Hypothalamus (tissue), 51 donors: ENCODE results near the gene CCDC124.

Source experiments
- DNase-seq, 51 donors: peaks; one replicate each; lab custom pipeline; 2025; lab: John Stamatoyannopoulos, UW

The CCDC124 gene

DNA sequence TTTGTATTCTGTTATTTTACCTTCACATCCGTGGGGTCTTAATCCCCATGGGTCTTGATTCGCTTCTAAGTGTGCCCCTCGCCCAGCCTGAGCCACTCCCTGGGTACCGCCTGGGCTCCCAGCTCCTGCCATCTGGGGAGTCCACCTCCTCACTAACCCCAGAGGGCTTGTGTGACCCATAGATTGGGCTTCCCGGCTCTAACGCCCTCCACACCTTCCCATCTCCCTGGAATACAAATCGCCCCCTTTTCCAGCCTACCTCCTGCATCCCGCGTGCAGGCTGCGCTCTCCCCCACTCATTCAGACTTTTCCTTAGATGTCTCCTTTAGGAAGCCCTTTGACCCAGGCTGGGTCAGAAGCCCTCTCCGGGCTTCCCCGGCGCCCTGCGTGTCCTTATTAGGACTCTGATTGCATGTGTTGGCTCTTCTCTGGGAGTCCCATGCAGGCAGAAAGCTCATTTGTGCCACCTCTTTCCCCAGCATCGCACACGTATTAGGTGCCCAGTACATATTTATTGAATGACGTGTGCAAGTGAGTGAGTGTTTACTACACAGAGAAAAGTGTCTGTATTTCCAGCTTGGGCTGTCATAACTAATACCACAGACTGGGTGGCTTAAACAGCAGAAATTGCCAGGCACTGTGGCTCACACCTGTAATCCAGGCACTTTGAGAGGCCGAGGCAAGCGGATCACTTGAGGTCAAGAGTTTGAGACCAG is 757 bp downstream of the CCDC124 start:
- DNase-seq = no peak

DNA sequence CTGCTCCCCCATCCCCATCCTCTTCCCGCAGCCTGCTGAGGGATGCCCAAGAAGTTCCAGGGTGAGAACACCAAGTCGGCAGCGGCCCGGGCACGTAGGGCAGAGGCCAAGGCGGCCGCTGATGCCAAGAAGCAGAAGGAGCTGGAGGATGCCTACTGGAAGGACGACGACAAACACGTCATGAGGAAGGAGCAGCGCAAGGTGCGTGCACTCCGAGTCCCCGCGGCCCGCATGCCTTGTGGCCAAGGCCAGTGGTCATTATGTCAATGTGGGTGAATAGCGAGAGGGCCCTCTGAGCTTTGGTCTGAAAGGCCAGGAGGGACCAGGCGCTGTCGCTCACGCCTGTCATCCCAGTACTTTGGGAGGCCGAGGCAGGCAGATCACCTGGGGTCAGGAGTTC is 3.6 kb downstream of the CCDC124 start:
- DNase-seq = no peak

DNA sequence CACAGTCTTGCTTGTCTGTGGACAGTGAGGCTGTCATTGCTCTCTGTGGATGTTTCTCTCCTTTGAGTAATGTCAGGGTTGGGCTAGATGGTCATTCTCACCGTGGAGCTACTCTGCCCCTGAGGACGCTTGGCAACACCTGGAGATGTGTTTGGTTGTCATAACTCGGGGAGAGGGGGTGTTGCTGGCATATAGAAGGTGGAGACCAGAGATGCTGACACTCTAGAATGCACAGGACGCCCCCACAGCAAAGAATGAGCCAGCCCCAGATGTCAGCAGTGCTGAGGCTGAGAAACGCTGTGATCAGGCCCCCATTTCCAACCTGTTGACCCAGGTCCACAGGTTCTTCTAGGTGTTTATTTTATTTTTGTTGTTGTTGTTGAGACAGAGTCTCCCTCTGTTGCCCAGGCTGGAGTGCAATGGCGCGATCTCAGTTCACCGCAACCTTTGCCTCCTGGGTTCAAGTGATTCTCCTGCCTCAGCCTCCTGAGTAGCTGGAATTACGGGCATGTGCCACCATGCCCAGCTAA is 4.6 kb downstream of the CCDC124 start:
- no peak for DNase-seq

DNA sequence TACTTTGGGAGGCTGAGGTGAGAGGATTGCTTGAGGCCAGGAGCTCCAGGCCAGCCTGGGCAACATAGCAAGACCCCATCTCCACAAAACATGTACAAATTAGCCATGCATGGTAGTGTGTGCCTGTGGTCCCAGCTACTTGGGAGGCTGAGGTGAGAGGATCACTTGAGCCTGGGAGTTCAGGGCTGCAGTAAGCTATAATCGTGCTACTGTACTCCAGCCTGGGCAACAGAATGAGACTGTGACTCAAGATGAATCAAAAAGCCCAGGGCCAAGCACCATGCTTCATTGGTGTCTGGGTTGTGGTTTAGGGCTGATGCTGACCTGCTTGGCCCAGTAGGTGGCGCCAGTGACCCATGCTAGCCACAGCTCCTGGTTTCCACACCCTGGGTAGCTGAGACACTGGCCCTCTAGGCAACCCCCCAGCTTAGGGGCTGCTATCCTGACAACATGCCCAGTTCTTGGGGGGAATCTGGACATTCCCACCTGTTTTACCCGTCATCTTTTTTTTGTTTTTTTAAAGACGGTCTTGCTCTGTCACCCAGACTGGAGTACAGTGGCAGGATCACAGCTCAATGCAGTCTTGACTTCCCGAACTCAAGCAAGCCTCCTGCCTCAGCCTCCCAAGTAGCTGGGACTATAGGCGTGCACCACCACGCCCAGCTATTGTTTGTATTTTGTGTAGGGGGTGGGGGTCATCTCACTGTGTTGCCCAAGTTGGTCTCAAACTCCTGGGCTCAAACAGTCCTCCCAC is 5.5 kb downstream of the CCDC124 start:
- peak in 45 of 51 donors; percentile 2 to 85 (median 53) for DNase-seq

DNA sequence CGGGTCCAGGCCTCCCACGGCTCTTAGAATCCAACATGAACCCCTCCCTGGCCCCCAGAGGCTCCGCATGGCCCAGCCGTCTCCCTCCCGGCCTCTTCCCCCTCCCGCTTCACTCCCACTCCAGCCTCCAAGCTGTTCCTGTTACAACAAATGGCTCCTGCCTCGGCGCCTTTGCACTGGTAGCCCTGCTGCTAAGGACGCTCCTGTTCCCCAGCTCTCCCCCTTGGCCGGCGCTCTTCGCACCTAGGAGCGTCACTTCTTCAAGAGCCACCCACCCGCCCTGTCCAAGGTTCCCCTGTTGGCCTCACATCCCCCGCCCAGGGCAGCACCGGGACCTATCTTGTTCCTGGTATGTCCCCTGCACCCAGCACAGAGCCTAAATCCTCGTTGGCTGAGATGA is 9.4 kb downstream of the CCDC124 start:
- no peak for DNase-seq

DNA sequence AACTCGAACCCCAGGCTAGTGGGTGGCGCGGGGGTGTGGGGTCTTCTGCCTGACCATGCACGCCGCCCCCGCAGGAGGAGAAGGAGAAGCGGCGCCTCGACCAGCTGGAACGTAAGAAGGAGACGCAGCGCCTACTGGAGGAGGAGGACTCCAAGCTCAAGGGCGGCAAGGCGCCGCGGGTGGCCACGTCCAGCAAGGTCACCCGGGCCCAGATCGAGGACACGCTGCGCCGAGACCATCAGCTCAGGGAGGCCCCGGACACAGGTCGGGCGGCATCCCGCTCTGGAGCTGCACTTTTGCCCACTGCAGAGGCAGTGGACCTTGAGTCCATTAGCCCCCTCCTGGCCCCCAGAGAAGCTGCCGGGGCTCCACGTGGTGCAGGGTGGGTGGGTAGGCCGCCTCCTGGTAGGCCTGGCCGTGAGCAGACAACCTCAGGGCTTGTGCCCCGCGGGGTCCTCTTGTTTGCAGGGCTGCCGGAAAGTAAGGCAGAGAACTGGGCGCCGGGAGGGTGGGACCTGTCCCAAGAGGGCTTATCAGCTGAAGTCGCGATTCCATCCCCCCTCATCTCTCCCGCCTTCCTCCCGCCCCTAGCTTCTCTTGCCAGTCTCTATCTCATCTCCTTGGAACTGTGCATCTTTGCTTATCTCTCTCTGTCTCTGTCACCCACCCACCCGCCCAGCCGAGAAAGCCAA is 9.9 kb downstream of the CCDC124 start:
- no peak for DNase-seq

DNA sequence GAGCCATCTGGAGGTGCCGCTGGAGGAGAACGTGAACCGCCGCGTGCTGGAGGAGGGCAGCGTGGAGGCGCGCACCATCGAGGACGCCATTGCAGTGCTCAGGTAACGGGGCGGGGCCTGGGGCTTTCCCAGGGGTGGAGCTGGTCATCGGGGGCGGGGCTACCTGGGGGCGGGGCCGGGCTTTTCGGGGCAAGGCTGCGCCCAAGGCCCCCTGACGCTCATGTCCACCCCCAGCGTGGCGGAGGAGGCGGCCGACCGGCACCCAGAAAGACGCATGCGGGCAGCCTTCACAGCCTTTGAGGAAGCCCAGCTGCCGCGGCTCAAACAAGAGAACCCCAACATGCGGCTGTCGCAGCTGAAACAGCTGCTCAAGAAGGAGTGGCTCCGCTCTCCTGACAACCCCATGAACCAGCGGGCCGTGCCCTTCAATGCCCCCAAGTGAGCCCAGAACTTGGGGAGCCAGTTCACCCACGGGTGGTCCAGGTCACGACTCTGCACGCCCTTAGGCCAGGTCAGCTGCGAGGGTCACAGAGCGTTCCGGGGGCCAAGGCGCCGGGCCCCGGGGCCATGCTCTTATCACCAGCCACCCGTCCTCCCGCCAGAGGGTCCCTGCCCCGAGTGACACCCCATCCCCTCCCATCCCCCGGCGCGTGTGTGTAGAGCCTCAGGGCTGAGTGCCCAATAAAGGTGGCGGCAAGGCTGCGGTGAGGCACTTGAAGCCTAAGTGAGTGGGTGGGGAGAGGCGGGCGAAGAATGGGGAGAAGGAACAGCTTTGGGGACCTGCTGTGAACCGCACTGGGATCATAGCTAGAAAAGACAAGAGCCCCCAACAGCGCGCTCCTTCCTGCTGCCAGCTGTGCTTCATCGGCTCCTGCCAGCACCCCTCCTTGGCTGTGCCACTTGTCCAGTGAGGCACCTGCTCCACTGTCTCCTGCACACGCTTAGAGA is 10.7 kb downstream of the CCDC124 start:
- DNase-seq = peak in 1 of 51 donors; percentile 13

DNA sequence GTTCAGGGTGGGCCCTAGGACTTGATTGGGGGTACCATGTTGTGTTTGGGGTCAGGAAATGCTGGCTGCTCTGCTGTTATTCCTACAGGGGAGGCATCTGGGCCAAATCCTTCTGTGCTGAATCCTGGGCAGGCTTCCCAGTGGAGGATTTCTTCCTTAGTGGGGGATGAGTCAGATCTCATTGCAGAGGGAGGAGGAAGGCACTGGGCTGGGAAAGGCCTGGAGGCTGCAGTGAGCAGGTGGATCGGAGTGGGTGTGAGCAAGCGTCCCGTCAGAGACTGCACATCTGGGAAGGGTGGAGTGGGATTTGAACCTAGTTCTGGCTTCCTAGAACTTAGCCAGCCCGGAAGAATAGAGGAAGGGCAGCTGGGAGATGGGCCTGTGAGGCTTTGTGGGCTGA is 11.5 kb downstream of the CCDC124 start:
- DNase-seq = peak in 1 of 51 donors; percentile 58

DNA sequence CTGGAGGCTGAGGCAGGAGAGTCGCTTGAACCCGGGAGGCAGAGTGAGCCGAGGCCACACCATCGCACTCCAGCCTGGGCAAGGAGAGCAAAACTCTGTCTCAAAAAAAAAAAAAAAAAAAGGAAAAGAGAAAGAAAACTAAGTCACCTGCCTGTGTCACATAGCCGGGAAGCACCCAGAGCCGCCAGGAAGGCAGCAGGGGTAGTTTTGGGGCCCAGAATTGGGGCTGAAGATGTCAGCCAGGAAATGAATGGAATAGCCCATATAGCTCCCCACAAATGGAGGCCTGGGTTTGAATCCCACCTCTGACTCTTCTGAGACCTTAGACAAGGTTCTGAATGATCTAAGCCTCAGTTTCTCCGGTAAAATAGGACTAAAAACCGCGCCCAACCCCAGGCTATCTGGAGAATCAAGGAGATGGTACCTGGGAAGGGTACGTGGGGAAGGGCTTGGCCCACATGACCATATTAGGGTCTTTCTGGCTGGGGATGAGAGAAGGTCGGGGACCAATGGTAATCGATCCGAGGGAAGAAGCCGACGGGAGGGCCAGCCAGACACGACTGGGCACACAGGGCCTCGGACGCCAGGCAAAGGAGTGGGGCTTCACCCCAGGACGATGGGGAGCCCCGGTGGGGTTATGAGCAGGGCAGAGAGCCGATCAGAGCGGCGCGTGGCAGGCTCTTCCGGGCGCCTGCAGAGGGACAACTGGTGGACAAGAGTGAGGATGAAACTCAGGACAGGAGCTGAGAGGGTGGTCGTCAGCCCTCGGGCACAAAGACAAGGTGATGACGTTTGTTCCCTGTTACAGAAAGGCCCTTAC is 14.4 kb downstream of the CCDC124 start:
- peak in 2 of 51 donors; percentile 43 to 49 for DNase-seq

DNA sequence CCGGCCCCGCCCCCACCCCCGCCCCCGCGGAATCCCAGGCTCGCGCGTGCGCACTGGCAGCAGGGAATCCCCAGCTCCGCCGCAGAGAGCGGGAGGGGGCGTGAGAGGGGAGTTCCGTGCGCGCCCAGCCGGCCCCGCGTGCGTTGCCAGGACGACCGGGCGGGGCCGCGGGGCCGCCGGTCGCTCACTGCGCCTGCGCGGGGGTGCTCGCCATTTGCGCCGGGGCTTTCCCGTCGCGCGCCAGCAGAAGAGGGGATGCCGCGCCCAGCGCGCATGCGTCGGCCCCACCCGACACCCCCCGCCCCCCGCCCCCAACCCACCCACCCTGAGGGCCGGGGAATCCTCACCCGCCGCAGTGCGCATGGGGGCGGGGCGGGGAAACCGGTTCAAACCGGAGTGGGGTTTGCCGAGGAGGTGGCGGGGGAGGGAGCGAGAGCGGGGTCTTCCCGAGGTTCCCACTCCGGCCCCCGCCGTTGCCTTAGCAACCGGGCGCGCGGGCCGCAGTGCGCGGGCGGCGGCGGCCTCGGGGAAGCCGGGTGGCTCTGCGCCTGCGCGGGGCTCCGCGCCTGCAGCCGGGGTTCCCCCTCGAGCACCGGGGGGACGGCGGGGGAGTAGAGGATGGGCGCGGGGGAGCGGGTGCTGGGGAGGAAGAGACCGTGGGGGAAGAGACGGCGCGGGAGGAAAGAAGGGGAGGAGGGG is 15.1 kb downstream of the CCDC124 start:
- DNase-seq = peak; percentile 18 to 95 (median 85)

DNA sequence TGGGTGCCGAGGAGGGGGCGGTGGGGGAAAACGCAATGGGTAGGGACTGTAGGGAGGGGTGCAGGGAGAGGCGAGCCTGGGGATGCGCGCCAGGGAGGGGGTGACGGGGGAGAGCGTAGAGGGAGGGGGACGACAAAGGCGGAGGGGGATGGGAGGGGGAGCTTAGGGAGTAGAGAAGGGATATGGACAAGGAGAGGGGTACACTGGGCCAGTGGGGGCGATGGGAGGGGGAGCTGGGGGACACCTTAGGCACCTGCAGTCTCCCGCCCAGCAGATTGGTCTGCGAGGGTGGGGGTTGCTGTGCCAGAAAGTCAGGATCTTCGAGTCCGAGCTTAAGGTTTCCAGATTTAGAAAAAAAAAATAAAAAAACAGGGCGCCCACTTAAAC is 15.7 kb downstream of the CCDC124 start:
- no peak for DNase-seq

DNA sequence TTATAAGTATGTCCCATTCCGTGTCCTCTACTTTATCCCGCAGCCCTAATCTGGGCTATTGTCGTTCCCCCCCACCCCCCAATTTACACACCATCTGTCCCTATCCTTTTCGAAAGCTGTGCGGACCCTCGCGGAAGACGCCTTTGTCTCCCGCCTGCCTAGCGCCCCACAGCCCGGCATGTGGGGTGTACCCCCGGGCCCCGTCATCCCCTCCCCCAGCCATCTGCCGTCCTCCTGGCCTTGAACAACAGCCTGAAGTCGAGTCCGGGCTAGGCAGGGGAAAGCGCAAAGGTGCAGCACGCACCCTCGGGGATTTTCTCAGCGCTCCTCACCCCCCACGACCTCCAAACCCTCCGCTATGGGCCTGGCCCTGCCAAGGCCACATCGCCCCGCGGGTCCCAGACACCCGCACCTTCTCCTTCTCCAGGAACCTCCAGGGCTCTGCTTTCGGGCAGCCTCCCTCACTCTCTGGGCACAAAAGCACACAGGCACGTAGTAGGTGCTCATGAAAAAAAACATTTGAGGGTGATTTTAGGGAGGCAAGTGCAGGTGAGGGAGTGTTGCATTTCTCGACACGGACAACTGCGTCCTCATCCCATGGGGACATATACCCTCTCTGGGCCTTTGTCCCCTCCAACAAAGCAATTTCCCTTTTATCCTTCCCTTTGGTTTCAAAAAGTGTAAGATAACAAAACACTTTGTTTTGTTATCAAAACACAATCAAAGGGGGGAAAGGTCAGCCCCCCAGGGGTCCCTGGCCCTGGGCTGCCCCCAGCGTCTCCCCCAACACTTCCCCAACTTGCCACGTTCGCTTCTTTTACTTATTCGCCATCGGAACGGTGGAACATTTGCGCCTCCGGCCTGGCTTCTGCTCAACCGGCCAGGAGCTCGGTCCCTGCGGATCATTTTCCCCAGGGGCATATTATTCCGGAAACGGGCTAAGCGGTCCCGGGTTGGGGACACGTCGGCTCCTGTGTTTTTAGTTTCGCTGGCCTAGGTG is 16.4 kb downstream of the CCDC124 start:
- peak in 1 of 51 donors; percentile 1 for DNase-seq

DNA sequence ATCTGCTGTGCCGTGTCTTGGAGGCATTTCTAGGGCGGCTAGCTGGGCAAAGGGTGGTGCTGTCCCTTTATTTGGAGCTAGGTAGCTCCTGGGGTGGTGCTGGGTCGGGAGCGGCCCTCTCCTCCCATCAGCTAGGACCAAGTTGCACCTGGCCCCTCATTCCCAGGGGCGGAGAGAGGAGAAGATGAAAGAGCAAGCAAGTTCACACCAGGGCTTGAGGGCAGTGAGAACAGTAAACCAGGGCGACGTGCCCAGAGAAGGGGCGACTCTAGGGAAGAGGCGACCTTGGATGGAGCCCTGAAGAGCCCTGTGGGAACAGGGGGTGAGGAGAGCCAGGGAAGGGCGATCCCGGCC is 17.1 kb downstream of the CCDC124 start:
- DNase-seq = peak in 1 of 51 donors; percentile 44

DNA sequence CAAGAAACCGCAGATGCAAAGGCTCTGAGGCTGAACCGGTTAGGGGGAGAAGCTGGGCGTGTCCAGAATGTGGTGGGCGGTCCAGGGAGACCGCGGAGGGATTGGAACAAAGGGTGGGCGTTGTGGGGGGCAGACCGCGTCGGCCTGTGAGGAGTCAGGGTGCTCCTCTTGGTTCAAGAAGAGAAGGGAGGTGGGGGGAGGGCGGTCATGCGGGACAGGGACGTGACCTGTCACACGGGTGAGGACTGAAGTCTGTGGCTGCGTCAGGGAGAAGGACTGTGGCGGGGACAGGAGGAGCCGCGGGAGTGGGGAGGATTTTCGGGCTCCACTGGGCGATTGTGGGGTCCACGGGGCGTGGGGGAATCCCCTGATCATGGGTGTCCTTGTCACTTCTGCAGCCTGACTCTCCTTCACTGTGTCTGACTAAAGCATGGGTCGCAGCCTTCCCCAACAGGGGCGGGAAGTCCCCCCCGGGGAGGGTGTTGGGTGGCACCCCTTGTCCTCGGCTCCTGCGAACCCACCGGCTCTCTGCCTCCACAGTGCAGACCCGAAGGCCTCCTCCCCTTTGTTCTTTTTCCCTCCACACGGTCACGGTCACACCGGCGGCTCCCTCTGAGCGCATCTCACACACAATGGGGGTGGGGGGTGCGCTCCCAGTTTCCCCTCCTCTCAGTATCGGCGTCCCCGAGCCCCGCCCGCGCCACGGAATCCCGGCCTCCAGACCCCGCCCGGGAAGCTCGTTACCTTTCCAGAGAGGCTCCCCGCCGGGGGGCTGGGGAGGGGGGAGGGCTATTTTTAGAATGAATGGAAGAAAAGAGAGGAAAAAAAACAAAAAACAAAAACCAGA is 17.7 kb downstream of the CCDC124 start:
- DNase-seq = peak in 1 of 51 donors; percentile 12

DNA sequence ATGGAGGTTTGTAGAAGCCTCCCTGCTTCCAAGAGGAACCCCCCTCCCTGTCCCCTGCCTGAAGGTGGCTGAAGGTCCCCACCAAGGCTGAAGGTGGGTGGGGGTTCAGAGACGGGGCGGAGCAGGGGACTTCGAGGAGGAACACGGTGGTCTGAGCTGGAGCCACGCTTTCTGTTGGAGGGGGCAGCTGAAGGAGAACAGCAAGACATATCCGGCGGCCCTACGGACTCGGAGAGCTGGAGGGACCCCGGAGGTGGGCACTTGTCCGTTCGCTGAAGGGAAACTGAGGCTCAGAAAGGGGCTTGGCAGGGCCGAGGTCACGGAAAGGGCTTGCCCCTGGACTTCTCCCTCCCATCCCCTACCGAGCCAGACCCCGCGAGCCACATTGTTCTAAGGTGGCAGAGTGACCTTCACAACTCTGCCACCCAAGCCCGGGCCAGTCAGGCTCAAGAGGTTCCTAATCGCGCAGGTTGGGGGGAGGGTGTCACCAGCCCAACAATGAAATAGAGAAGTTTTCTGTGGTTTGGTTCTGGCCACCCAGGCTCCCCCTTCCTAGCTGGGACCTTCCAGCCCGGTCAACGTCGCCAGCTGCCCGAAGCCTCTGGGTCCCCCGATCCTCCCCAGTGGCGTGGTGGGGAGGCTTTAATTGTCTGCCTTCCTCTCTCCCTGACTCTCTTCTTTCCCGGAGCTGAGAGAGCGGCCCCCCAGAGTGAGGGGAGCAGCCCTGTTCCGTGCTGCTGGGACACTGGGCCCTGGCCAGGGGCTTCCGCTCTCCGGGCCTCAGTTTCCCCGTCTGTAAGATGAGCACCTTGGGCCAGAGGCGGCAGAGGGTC is 18.6 kb downstream of the CCDC124 start:
- no peak for DNase-seq
